NCI-H128 (cell line): ENCODE results near the gene MAML2.

Source experiments
- DNase-seq: peaks from one replicate; lab custom pipeline; 2025; ENCODE audit not compliant: unreplicated experiment; lab: John Stamatoyannopoulos, UW

The MAML2 gene

DNA sequence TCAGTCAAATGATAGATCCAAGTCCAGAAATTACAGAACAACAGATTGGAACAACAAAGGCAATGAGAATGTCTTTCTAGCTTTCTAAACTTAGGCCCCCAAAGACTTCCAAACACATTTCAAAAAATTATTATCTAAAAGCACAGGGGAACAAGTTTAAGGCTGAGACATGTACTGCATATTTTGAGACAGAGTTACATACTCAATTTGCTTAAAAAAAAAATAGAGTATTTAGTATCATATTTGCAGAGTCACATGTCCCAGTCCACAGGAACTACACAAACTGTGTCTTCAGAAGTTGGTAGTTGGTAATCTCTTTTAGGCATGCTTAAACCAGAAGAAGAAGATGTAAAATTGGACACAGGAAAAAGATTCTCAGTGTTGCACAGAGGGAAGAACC lies 127.2 kb downstream of the MAML2 start:
- DNase-seq, result no peak

DNA sequence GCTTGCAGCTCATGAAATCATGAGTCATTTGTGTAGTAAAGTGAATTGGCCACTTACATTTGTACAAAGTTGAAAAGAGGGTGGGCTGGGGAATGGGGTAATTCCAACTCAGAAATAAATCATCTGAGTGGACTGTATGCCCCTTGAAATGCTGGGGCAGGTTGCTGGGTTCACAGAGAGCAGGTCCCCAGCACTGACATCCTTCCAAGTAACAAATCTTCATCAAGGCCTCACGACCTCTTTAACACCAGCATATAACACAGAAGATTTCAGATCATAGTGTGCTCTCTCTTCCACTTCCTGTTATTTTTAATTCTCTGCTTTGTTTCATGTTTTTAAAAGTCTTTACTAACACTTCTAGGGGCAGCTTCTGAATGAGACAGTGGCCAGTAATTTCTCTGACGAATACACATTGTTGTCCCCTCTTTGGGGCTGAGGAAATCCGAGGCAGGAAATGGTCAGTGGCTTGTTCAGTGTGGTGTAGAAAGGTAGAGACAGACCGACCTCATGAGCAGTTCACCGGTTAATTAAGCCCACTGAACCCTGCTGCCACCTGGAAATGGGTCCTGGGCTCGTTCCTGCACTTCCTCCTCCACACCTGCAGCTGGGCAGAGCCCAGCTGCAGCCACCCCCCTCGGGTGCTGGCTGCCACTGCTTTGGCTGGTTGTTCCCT lies 127.7 kb downstream of the MAML2 start:
- no peak for DNase-seq

DNA sequence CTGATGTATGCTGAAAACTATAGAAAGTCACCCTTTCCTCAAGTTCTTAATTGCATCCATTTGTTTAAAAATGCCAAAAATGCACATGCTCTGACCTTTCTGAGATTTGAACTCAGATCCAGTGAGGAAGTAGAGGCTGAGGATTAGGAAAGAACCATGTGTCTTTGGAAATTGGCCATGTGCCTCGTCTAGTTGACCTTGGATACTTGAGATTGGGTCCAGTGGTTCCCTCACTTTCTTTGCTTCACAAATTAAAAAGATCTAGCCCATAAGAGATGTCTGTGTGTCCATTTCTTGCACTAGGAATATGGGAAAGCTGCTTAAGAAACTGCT lies 128.3 kb downstream of the MAML2 start:
- DNase-seq, result no peak

DNA sequence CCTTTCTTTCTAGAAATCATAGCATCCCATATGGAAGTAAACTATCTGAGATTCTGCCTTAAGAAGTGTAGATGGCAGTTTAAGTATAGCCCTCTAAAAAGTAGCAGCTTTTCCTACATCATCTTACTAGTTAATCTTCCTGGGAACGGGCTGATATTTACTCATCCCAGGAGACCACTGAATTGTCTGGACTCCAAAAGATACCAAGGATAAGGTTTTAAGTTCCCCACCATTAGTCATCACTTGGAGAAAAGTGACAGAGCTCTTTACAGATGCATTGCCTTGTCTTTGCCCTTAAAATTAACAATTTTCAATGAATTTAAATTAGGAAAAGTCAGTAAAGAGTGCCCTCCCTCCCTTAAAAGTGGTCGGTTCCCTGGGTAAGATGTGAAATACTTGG lies 129.5 kb downstream of the MAML2 start:
- no peak for DNase-seq

DNA sequence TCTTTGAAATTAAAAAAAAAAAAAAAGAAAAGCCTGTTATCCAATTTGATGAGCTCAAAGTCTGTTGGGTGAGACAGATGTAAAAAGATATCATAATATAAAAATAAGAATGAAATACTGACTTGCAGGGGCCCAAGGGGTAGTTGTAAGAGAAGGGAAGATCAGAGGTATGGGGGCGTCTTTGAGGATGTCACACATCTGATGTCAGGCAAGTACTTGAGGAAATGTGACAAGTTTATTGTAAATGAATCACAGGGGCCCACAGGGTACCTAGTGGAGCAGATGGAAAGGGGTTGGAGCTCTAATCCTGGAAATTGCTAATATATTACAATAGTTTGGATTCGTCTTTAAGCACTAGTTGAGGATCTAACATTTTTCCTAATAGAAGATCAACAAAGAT lies 131.6 kb downstream of the MAML2 start:
- no peak for DNase-seq

DNA sequence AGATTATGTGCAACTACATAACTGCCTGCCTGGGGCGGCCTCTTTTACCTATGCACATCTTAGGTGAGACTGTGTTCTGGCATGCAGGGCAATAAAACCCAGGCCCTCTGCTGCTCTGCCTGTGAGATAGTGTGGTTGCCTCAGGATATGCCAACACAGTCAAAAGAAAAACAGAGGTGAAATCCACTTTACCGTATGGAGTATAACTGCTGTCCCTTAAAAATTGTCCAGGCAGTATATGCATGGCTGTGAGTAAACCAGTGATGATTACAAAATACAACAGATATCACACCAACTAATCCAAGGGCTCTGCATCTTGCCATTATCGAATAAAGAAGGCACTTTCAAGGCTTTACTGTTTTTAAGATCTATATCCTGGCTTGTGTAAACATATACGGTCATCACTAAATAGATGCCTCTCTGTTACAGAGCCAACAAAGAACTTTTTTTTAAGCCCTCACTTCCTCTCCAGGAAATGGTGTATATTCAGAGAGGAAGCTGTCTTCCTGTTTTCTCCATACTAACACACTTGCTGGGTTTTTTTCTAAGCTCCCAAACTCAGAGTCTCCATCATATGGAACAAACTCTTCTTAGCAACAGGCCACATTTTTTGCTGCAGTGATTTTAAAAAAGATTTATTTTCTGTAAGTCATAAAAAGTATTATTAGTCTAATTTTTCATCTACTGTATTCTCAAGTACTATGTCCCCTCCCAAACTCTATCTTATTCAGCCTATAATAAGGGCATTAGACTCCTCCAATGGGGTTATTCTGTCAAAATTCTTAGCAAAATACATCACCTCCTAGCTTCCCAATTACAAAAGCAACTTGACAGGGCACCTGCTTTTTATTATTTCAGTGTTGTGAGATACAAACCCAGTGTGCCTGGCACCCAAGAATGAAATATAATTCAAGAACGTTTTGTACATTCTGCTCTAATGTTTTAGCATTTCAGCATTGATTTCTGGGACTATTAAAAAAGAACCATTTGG lies 135.2 kb downstream of the MAML2 start:
- DNase-seq, result no peak

DNA sequence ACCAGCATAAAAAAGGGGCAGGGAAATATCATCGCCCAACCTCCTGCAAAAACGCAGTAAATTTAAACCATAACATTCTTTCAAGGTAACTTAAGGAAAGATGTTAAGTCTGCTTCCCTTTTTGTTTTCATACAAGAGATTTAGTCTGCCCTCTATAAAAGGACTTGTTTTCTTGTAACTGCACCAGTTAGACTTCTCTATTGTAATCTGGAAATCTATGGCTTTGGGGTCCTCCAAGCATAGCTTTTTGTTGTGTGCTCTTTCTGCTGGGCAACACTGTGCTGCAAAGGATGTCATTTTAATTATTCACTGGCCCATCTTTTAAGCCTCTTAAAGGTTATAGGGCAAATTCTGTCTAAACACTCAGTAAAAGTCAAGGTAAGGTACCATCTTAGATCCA lies 136.0 kb downstream of the MAML2 start:
- DNase-seq, result no peak

DNA sequence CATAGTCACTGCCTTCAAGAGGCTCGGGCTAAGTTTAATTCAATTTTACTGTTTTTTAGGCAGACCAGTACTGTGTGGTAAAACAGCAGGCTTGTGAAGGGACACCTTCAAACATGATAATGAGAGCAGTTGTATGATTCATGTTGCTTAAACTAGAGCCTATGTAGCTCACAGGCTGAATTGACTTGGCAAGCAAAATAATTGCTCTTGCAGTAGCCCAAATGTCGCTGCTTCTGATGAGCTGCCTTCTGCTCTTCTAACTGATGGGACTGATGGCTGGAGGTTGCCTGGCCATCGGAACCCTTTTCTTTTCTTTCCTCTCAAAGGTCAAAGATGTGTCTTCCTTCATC lies 137.6 kb downstream of the MAML2 start:
- no peak for DNase-seq

DNA sequence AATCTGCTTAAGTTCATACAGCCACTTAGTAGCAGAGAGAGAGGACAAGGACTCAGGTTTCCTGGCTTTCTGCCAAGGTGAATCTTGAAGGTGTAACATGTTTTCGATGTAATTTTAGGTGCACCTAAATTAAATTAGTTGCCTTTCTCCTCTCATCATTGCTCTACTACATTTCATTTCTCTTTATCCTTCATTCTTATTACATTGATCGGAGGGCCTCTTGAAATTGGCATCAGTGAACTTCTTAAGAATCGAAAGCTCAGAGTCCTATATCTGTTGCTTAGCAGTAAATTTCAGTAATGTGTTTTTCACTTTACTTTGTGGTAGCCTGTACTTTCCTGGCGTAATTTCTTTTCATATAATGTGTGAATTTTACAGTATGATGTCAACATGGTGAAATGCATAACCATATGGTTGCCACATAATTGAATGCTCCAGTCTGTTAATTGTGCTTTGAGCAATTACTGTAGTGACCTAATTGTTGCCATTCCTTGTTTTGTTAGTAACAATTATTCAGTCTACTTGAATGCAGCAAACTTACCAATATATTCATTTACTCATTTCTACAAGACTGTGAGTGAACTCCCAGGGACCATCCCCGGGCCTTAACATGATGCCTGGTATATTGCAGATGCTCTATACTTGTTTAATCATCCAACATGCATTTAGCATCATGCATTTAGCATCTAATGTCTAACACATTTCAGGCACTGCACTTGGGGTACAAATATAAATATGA lies 138.1 kb downstream of the MAML2 start:
- peak; percentile 13 for DNase-seq

DNA sequence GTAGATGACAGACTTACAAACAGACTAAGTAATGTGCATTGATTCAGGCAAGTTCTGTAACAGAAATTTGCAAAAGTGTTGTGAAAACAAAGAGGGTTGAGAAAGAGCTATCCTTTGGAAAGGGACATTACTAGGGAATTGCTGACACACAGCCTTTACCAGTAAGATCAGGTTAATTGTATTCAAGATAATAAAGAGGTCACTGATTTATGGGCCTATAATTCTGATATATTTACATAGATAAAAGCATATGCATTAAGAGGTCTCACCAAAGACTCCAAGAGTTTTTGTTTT lies 138.7 kb downstream of the MAML2 start:
- DNase-seq, result no peak

DNA sequence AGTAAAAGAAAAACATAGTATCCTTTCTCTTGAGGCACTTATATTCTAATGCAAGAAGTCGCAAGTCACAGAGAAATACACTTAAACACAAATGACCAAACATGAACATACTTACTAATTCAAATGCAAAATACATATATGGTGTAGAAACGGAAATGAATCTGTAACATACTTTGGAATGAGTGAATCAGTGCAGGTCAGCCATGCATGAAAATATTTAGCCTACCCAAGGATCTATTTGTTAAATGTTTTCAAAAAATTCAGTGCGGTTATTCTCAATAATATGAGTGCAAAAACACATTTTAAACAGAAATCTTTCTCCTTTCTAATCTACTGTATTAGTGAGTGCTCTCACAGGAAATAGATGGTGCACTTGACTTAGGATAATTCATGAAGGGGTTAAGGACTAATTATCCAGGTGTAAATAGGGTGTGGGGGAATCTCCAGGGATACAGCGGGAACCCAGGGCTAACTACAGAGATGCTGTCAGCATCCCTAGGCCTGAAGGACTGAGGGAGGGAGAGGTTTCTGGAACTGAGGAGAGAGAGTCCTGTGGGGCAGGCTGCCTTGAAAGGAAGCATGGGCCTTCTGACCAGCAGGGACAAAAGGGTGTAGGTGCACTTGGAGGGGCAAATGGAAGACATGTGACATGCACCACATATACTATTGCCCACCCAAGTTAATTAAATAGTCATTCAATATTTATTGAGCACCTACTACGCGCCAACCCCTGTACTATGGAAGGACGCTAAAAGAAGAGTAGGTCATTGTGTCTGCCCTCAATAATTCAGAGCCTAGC lies 139.2 kb downstream of the MAML2 start:
- DNase-seq, result no peak

DNA sequence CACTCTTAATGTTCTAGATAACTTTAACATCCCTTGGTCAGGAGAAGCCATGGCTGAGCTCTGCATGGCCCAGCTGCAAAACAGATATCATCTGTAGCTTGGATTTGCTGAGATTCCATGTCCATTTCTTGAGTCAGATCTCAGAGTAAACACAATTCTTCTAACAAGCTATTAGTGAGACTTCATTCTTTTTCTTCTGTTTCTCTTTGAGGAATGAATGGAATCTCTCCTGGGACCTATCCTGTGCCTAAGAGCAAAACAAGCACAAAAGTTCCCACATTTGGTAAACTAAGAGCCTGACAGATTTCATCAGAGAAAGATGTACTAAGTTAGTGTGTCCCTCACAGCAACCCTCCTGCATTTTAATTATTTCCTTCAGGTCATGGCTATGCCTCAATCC lies 142.8 kb downstream of the MAML2 start:
- DNase-seq, result no peak

DNA sequence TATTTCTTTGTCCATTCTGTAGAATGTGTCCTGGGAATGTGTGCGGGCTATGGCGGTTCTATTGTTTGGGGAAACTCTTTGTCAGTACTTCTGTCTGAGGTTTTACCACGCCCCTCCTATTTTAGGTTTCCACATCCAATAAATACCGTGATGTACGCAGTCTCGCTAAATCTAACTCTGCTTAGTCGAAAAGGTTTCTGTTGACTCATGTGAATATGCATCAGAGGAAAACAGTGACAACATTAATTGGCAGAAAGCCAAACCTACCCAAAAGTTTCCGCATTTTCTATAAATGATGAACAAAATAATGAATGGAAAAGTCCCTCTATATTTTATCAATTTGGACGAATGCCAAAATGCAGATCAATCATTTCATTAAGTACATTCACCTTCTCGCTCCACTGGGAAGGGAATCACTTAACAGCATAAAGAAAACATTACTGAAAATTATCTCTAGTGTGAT lies 143.4 kb downstream of the MAML2 start:
- no peak for DNase-seq

DNA sequence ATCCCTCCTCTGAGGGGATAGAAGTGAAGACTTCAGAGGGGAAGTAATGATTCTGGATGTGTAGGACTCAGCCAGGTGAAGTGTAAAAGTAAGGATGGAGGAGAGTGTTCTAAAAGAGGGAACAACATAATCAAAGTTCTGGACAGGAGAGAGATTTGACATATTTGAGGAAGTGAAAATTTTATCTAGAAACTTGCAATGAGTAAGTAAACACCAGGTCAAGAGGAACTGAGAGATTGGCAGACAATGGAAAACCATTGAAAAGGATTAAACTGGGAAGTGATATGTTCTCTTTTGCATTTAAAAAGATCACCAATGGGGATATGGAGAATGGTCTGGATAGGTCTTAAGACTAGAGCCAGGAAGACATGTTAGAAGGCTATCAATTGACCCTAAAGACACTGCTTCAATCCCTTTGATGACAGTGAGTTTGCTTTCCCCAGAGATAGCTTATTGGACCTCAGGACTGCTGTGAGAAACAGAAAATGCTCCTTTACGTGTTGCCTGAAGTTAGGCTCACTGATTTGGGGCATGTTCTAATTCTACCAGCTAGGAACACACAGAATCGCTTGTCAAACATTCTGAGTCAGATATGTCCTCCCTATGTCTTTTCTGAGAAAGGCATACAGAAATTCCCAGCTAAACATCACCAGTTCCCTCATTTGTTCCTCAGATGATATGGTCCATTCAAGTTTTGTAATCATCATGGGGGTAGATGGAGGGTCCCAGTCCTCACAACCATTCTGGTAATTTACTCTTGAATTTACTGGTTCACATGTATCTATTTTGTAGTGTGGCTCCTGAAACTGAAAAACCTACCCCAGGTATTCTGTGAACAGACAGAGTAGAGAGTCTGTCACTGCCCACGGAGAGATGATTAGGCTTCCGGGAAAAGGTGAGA lies 144.9 kb downstream of the MAML2 start:
- no peak for DNase-seq

DNA sequence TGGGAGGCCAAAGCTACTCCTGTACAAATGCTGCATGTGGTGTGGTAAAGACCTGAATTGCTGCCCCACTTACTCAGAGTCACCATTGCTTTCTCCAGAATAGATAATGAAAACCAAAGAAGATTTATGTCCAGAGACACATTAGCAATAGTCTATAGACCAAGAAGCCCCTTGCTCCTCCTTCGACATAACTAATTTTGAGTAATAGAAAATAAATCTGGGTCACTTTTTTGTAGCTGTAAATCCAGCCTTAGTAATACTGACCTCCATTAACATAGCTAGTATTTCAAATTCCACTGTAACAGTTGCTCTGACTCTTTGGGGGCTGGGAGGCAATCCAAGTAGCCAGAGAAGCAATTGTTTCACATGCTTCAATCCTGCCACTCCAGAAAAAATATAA lies 145.9 kb downstream of the MAML2 start:
- no peak for DNase-seq

DNA sequence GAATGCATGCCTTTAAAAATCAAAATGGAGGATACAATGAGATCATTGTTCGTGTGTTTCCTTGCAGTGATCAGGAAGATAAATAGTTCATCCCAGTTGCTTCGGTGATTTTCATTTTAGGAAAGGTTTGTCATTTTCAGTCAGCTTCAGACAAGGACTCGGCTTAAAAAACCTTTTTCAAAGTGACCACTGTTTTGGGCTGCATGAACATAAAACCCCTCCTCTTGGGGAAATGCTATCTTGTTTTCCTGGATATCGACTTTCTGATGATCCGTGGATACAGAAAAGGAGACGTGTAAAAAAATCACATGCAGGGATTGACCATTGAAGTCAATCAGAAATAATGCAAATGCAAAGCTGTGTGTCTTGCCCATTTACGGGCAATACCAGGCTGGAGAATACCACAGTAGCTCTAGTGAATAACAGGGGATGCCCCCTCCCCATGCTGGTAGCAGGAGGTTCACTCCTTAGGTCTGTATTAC lies 146.8 kb downstream of the MAML2 start:
- no peak for DNase-seq

DNA sequence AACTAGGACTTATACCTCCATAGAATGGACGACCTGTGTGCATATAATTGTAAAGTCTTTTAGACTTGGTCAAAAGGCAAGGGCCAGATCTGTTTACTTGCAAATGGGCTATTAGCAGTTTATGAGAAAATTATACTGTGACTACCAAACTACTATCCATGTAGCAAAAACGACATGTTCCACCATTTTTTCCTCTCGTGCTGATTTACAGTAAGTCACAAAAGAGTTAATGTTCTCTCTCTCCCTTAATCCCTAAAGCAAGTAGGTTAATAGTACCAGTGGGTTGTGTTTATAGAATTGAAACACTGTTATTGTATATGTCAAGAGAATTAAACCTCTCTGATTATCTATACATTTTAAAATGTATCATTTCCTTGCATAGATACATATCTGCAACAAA lies 147.3 kb downstream of the MAML2 start:
- DNase-seq, result no peak

DNA sequence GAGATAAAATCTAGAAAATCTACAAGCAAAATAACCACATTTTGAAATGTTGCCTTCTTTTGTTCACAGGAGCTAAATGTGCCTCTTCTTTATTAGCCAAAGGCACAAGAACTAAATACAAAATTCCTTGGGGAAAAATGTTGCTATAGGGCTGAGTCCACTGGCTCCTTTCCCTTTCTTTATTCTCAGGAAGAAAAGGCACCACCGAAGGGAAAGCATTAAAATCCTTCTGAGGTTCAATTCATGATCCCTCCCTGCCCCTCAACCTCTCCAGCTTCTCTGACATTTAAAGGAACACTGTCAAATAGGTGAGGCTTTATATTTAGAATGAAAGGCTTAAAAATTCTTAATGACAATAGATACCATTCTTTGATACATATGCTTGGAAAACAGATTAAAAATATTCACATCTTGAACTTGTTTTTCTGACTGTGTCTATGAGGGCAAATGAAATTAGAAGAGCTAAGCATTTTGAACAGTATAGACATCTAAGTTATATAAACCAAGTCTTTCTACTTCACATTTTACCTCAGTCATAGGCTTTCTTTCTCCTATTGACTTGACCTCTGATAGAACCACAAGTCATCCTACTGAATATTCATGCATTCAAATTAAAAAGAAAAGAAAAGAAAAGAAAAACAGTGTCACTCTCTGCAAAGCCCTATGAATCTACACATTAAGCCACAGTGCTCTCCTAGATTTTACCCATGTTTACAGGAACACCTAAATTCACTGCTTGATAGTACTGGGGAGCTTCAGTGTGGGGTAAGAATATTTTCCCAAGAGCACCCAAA lies 148.2 kb downstream of the MAML2 start:
- DNase-seq, result no peak

DNA sequence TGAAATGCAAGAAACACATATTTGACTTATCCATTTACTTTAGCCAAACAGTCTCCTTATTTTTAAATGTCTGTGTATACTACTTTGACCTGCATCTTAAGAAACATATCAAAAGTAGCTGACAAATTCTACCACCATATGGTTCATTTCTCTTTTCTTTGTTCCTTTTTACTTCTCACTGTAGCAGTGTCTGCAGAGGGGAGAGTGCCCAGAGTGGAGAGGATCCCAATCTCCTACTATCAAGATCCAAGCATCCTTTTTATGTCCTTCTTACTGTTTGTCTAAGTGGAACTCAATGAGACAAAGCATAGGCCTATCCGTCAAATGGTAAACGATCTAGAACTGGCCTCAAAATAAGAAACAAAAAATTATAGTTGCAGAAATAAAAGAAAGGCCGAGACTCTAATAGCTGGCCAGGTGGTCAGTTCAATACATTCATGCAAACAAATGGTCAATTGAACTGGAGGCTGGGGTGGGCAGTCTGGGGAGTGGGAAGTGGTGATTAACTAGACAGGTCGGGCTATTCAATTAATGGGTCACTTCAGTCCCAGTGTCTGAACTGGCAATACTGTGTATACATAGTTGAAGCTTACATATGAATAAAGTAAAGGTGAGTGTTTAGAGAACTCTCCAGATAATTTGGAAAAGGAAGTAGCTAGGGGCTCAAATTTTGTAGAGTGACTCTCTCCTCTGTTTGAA lies 149.1 kb downstream of the MAML2 start:
- DNase-seq, result no peak
